DND-41 (cell line): ENCODE measurements around the gene CMSS1.

ENCODE experiments used
- ATAC-seq: fragments of 200-7000 bp; cut with Tn5 transposase; 3 replicates; pipeline ENCODE4 v1.9.1; 2021; ENCODE audit warnings: low read depth; ENCODE audit not compliant: insufficient read depth
- DNase-seq: peaks from one replicate; pipeline ENCODE4 v3.0.0-alpha.2; 2020
- H2AFZ ChIP-seq: 2 replicates; pipeline ENCODE4 v1.6.0; 2012; ENCODE audit warnings: low read depth, low read length
- H3K27ac ChIP-seq: 2 replicates; pipeline ENCODE4 v1.5.1; 2012; ENCODE audit warnings: low read length, inconsistent platforms
- H3K27me3 ChIP-seq: fragments of 200-600 bp; sonication (generic); 2 replicates; pipeline ENCODE4 v1.6.0; 2012; ENCODE audit warnings: low read length, mild to moderate bottlenecking, inconsistent platforms; ENCODE audit not compliant: insufficient read depth, poor library complexity
- H3K36me3 ChIP-seq: 2 replicates; pipeline ENCODE4 v1.5.1; 2012; ENCODE audit warnings: low read length, inconsistent platforms; ENCODE audit not compliant: insufficient read depth
- H3K4me1 ChIP-seq: 2 replicates; pipeline ENCODE4 v1.5.1; 2012; ENCODE audit warnings: mild to moderate bottlenecking, low read length; ENCODE audit not compliant: insufficient read depth
- H3K4me2 ChIP-seq: 2 replicates; pipeline ENCODE4 v1.6.0; 2012; ENCODE audit warnings: mild to moderate bottlenecking, moderate library complexity, low read length, inconsistent platforms; ENCODE audit not compliant: insufficient read depth
- H3K4me3 ChIP-seq, 2 experiments: fragments of 200-600 bp in 1 of 2; shearing (Covaris generic) in 1 of 2; 2 replicates each; pipeline ENCODE4 v1.5.1; 2012 to 2016; ENCODE audit warnings: inconsistent platforms in 2 of 2, low read length in 2 of 2, mild to moderate bottlenecking in 2 of 2, low read depth in 1 of 2, moderate library complexity in 1 of 2
- H3K79me2 ChIP-seq: 2 replicates; pipeline ENCODE4 v1.6.0; 2012; ENCODE audit warnings: low read length, inconsistent platforms; ENCODE audit not compliant: insufficient read depth
- H3K9ac ChIP-seq: 2 replicates; pipeline ENCODE4 v1.6.0; 2012; ENCODE audit warnings: low read depth, mild to moderate bottlenecking, inconsistent platforms, low read length, moderate library complexity
- H3K9me3 ChIP-seq: 2 replicates; pipeline ENCODE4 v1.5.1; 2012; ENCODE audit warnings: low read length, moderate library complexity, mild to moderate bottlenecking, inconsistent platforms; ENCODE audit not compliant: insufficient read depth, severe bottlenecking
- H4K20me1 ChIP-seq: 2 replicates; pipeline ENCODE4 v1.6.0; 2012; ENCODE audit warnings: low read length; ENCODE audit not compliant: insufficient read depth
- EZH2 ChIP-seq: IDR thresholded peaks from 3 replicates; pipeline ENCODE4 v1.6.1; 2012; ENCODE audit warnings: borderline replicate concordance, low read depth, mild to moderate bottlenecking, moderate library complexity, low read length, inconsistent platforms; ENCODE audit not compliant: severe bottlenecking
- TF ChIP-seq, protein P1 (sequence below): IDR thresholded peaks from 2 replicates; pipeline ENCODE4 v1.5.1; 2012; ENCODE audit warnings: borderline replicate concordance, low read length, moderate library complexity, mild to moderate bottlenecking; ENCODE audit not compliant: poor library complexity, severe bottlenecking; ENCODE audit errors: extremely low read depth

The CMSS1 gene

DNA sequence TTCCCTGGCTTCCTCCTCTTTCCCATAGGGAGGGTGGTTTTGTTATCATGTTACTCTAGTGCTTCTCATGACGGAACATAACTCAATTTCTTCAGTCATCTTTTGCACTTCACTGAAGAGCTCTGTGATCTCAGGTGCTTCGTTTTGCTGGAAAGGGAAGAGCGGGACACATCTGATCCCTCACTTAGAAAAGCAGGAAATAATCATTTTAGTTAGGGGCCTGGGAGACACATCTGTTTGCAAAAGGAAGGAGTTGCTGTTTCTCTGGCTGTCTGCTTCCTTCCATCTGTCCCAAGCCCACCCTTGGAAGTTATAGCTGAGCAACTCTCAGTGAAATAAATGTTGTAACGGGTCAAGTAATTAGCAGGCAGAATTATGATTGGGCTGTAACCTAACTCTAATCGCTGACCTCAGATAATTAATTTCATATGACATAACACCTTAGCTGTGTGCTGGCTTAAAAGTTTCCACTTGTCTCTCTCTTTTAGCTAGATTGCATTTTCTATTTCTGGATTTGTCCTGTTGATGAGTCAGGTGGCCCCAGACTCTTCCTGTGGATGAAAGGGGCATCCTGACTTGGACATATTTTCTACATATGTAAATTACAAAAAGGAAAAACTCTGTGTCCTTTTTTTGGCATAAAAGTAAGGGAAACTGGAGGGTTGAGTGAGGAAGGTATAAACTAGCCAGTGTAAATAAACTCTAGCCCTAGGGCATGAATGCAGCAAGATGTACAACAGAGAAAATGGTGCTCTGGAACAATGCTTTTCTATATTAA is 307.7 kb downstream of the CMSS1 start:
- no peaks in the 10 kb centered on the region for H3K27me3 ChIP-seq
- H3K9ac ChIP-seq = no peak overlapping the region
- ATAC-seq (no peak), DNase-seq (no peak)
- TF ChIP-seq, protein P1, sequence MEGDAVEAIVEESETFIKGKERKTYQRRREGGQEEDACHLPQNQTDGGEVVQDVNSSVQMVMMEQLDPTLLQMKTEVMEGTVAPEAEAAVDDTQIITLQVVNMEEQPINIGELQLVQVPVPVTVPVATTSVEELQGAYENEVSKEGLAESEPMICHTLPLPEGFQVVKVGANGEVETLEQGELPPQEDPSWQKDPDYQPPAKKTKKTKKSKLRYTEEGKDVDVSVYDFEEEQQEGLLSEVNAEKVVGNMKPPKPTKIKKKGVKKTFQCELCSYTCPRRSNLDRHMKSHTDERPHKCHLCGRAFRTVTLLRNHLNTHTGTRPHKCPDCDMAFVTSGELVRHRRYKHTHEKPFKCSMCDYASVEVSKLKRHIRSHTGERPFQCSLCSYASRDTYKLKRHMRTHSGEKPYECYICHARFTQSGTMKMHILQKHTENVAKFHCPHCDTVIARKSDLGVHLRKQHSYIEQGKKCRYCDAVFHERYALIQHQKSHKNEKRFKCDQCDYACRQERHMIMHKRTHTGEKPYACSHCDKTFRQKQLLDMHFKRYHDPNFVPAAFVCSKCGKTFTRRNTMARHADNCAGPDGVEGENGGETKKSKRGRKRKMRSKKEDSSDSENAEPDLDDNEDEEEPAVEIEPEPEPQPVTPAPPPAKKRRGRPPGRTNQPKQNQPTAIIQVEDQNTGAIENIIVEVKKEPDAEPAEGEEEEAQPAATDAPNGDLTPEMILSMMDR = no peak
- TF ChIP-seq EZH2 = no peak
- H3K4me3 ChIP-seq = no peak overlapping the region
- no peaks in the 10 kb centered on the region for H4K20me1 ChIP-seq
- no peak overlapping the region for H3K27ac ChIP-seq
- H3K9me3 ChIP-seq = no peaks in the 10 kb centered on the region
- no peaks in the 10 kb centered on the region for H3K36me3 ChIP-seq
- H3K4me2 ChIP-seq = no peak overlapping the region
- no peaks in the 10 kb centered on the region for H3K4me1 ChIP-seq
- H2AFZ ChIP-seq = no peak overlapping the region
- no peaks in the 10 kb centered on the region for H3K79me2 ChIP-seq

DNA sequence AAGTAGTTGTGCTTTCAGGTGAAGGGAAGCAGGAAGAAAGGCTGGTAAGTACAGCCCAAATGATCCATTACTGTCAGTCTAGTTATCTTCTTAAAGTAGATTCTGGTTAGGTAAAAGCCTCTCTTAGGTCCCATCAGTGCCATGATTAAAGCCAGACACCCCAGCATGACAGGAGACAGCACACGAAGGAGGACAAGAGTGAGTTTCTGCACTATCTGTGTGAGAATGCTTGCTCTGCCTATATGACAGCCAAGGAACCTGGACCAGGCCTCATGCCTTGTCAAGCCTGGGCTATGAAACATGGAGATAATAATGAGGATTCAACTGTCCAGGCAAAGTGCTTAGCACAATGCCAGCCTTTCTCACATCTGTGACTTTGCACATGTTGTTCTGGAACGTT is 310.1 kb downstream of the CMSS1 start:
- Histone ChIP-seq H3K4me1 (no peaks in the 10 kb centered on the region), H3K4me3 (no peak overlapping the region), H3K79me2 (no peaks in the 10 kb centered on the region), H4K20me1 (no peaks in the 10 kb centered on the region), H3K27me3 (no peaks in the 10 kb centered on the region), H3K9me3 (no peaks in the 10 kb centered on the region), H2AFZ (no peak overlapping the region), H3K27ac (no peak overlapping the region), H3K9ac (no peak overlapping the region), H3K36me3 (no peaks in the 10 kb centered on the region), H3K4me2 (no peak overlapping the region)
- ATAC-seq (no peak), DNase-seq (no peak)
- TF ChIP-seq EZH2 = no peak
- TF ChIP-seq, protein P1 = no peak

DNA sequence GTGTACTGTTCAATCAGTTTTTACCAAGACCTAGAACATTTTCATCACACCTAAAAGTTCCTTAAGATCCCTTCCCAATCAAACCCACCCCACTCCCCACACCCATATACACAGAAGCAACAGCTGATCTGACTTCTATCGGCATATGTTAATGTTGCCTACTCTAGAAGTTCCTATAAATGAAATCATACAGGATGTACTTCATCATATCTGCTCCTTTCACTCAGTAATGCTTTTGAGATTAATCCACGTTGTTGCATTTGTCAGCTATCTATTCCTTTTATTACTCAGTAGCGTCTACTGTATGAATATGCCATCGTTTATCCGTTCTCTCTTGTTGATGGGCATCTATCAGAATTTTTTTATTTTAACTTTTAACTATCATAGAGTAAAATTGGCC is 310.9 kb downstream of the CMSS1 start:
- Histone ChIP-seq H3K4me3 (no peak overlapping the region), H3K4me1 (no peaks in the 10 kb centered on the region), H3K36me3 (no peaks in the 10 kb centered on the region), H3K27me3 (no peaks in the 10 kb centered on the region), H3K79me2 (no peaks in the 10 kb centered on the region), H3K9ac (no peak overlapping the region), H3K27ac (no peak overlapping the region), H4K20me1 (no peaks in the 10 kb centered on the region), H2AFZ (no peak overlapping the region), H3K9me3 (no peaks in the 10 kb centered on the region), H3K4me2 (no peak overlapping the region)
- TF ChIP-seq, protein P1 = no peak
- no peak for TF ChIP-seq EZH2
- ATAC-seq = no peak
- no peak for DNase-seq

DNA sequence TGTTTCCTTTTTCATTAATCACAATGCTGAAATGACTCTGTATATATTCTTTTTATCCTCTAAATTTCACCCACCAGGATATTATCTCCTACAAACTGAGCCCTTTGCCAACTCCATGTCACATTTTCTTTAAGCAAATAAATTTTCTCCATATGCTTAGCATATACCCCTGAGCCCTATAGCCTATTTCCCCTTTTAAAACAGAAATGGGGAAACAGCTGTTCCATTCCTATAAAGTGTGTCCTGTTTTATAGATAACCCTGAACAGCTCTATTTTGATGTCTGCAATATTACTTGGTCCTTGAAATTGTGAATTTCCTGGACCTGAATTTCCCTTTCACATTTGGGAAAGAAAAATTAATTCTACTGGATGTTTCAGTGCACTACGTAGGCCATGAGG is 312.3 kb downstream of the CMSS1 start:
- TF ChIP-seq, protein P1 = no peak
- TF ChIP-seq EZH2 = no peak
- ATAC-seq (no peak), DNase-seq (no peak)
- H3K9me3 ChIP-seq = no peaks in the 10 kb centered on the region
- H3K79me2 ChIP-seq = no peaks in the 10 kb centered on the region
- no peak overlapping the region for H3K27ac ChIP-seq
- H3K4me1 ChIP-seq = no peaks in the 10 kb centered on the region
- no peak overlapping the region for H3K9ac ChIP-seq
- no peaks in the 10 kb centered on the region for H3K27me3 ChIP-seq
- H3K4me3 ChIP-seq = no peak overlapping the region
- H3K4me2 ChIP-seq = no peak overlapping the region
- H3K36me3 ChIP-seq = no peaks in the 10 kb centered on the region
- H4K20me1 ChIP-seq = no peaks in the 10 kb centered on the region
- H2AFZ ChIP-seq = no peak overlapping the region
